Astrocyte of the cerebellum (primary cell): ENCODE results near the gene CXCL1.

Experiments
- DNase-seq: peaks from one replicate; pipeline ENCODE4 v3.0.0-alpha.2; 2011; ENCODE audit warnings: low read depth
- H3K4me3 ChIP-seq: 2 replicates; pipeline ENCODE4 v1.5.1; 2011; ENCODE audit warnings: mild to moderate bottlenecking, low read depth, low read length, moderate library complexity
- CTCF ChIP-seq: IDR thresholded peaks from 2 replicates; pipeline ENCODE4 v1.5.1; 2012; ENCODE audit warnings: low read length, low read depth, moderate library complexity, mild to moderate bottlenecking; ENCODE audit errors: missing control alignments
- in situ Hi-C: cut with HindIII; loops from 2 replicates; pipeline ENCODE4 v1.10.0; 2017; ENCODE audit warnings: low sequenced_read_pairs

CXCL1 gene

DNA sequence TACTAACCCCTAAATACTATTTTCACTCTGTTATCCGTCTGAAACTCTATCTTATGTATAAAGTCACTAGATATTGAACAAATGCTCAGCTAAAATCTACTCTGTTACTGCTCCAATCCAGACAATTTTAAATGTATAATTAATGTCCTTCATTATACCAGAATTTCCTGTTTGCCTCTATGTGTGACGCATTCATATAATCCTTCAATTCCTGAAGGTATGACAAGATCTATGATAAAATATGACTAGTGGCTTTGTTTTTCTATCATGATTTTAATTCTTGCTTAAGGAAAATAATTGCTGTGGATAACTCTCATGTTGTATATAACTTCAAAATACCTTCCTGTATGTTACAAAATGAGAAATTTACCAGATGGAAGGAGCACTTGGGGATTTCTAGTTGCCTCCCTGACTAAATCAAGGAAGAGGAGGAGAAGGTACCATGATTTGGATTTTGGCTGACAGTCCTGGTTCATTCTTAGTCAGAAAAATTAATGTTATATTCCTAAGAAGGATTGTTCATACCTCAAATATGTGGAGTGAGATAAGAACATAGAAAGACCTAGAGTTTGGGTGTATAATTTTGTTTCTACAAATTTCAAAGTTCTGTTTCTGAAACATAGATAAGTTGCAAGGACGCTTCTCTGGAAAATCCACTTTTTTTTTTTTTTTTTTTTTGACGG is 27.8 kb upstream of the CXCL1 start:
- TF ChIP-seq CTCF, result no peak
- DNase-seq, result no peak
- H3K4me3 ChIP-seq, result no peak overlapping the region
- in situ Hi-C loops, result no loop called here

GRCh38 chr4:73842696-73843095 is 26.5 kb upstream of the CXCL1 start:
- no peak for DNase-seq
- no peak for TF ChIP-seq CTCF
- no peak overlapping the region for H3K4me3 ChIP-seq
- in situ Hi-C loops, result no loop called here

- in situ Hi-C loops, result no loop called here
- no peak for TF ChIP-seq CTCF
- H3K4me3 ChIP-seq, result no peak overlapping the region
- no peak for DNase-seq
Observed at GRCh38 chr4:73843369-73843768, 25.8 kb upstream of the CXCL1 start.

DNA sequence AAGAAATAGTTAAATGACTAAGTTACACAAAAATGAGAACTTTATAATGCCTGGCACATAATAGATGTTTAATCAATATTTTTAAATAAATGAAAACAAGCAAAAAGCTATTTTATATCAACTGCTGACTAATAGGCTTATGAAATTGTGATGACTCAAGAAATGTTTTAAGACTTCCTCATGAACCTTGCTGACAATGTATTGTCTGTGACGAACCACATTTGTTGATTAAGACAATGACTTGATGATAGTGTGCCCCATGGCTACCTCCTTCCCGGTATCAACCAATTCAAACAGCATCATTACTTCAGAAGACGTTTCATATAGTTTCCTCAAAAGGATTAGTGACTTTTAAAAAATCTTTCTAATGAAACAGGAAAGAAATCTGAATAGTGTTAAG is 24.8 kb upstream of the CXCL1 start:
- no peak for TF ChIP-seq CTCF
- H3K4me3 ChIP-seq, result no peak overlapping the region
- in situ Hi-C loops, result no loop called here
- DNase-seq, result no peak

DNA sequence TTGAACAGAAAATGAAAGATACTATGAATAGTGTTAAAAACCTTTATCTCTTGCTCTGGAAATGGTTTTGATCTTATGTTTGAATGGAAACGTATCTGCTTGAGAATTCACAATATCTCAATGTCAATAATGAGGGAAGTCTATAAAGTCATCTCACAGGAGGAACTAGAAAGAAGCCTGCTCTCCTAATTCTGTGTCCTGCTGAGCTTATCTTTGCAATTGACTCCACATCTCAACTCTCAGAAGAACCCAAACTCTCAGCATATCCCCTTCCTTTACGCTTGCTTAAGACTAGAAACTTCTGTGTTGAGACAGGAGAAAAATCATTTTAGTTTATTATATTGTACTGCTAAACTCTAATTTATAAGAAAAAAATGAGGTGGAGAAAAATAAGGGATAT is 24.4 kb upstream of the CXCL1 start:
- H3K4me3 ChIP-seq, result no peak overlapping the region
- in situ Hi-C loops, result no loop called here
- DNase-seq, result no peak
- TF ChIP-seq CTCF, result no peak

GRCh38 chr4:73847526-73848182 is 21.5 kb upstream of the CXCL1 start:
- in situ Hi-C loops, result no loop called here
- no peak for DNase-seq
- H3K4me3 ChIP-seq, result no peak overlapping the region
- TF ChIP-seq CTCF, result no peak
